ENCODE measurements around the gene CDKL4.
A peak's percentile ranks its signal among the peaks of the same experiment; 100 is the strongest.
"Not testable (repeated sequence)": the region's sequence is repeated elsewhere in the genome, so short reads cannot be mapped to it uniquely, and the experiment has no call there.

CDKL4 gene

GRCh38 chr2:39140948-39141333 is 102.8 kb downstream of the CDKL4 start:
- not testable (repeated sequence) for DNase-seq

GRCh38 chr2:39140322-39140847 is 103.4 kb downstream of the CDKL4 start:
- DNase-seq = no peak

- no peak for DNase-seq
These were observed 104.1 kb downstream of the CDKL4 start for GRCh38 chr2:39139511-39140237.

- no peak for DNase-seq
These were observed 104.9 kb downstream of the CDKL4 start for GRCh38 chr2:39138837-39139211.

GRCh38 chr2:39138187-39138836 is 105.5 kb downstream of the CDKL4 start:
- not testable (repeated sequence) for DNase-seq

- no peak for DNase-seq
These were observed 107.0 kb downstream of the CDKL4 start for GRCh38 chr2:39136799-39137198.

GRCh38 chr2:39135690-39136259 is 108.0 kb downstream of the CDKL4 start:
- peak in 1 of 2 donors; percentile 22 for DNase-seq

- no peak for DNase-seq
These were observed 110.4 kb downstream of the CDKL4 start for GRCh38 chr2:39133215-39133851.

GRCh38 chr2:39128919-39129391 is 114.8 kb downstream of the CDKL4 start:
- DNase-seq = peak in 1 of 2 donors; percentile 90

- DNase-seq = peak in 1 of 2 donors; percentile 63
These were observed 115.8 kb downstream of the CDKL4 start for GRCh38 chr2:39127973-39128372.
